ENCODE measurements around the gene SPOPL. TPM values are rescaled to one million over a fixed set of nuclear protein-coding genes. Genes with fewer than 3 reads are reported as not detected.

The SPOPL gene
- total RNA-seq, 1 experiment from 2014 or later = 13.6 TPM

DNA sequence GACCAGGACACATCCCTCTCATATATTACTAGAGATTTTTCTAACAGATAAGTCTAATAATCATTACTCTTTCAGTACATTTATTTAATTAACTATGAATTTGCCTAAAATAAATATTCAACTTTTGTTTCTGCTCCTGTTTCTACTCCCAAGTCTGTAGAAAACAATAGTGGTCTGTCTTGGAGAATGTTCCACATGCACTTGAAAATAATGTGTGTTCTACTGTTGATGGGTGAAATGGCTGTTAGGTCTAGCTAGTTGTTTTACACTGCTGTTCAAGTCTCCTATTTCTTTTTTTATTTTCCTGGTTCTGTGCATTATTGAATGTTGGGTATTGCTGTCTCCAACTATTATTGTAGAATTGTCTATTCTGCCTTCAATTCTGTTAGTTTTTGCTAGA is 47.2 kb downstream of the SPOPL start:
- Mint-ChIP-seq H3K9me3 (peaks cover 9 to 10% of the 10 kb centered on the region in 2 experiments), H3K4me1 (peaks cover 4 to 8% of the 10 kb centered on the region in 2 experiments), H3K27me3 (ENCODE audit: low read depth) (no peaks in the 10 kb centered on the region), H3K36me3 (ENCODE audit: insufficient read depth in 1 of 3, low read depth in 3 of 3) (peaks cover 12 to 24% (median 12%) of the 10 kb centered on the region in 3 experiments), H3K4me3 (no peak overlapping the region), H3K27ac (no peak overlapping the region)
- Histone ChIP-seq H3K9me3 (ENCODE audit: control insufficient read depth, low read depth, low read length) (no peaks in the 10 kb centered on the region), H3K23me2 (ENCODE audit: insufficient read length, low read depth, low read length, poor library complexity, severe bottlenecking) (no peaks in the 10 kb centered on the region), H3K56ac (ENCODE audit: insufficient read length, low read depth, low read length) (no peak overlapping the region), H4K5ac (ENCODE audit: insufficient read length, low read depth, low read length) (no peak overlapping the region), H3K18ac (ENCODE audit: insufficient read length, low read depth, low read length) (no peak overlapping the region), H3K27ac (ENCODE audit: insufficient read length, low read depth, low read length) (no peak overlapping the region), H3K9ac (ENCODE audit: extremely low read depth, insufficient read length, low read length) (no peak overlapping the region), H4K8ac (replicated peaks; ENCODE audit: insufficient read length, low read depth, low read length) (no peak overlapping the region), H3K79me1 (ENCODE audit: insufficient read depth, low read depth, low read length, poor library complexity, severe bottlenecking) (peaks cover 2% of the 10 kb centered on the region), H2AK5ac (ENCODE audit: insufficient read length, low read length) (no peak overlapping the region), H2BK120ac (ENCODE audit: low read depth, low read length, poor library complexity, severe bottlenecking) (no peak overlapping the region), H2AFZ (ENCODE audit: low read length) (no peak overlapping the region), H2BK15ac (ENCODE audit: low read depth, low read length) (no peak overlapping the region), H3K4me2 (ENCODE audit: insufficient read depth, insufficient read length, low read length) (no peak overlapping the region), H3T11ph (ENCODE audit: low read length) (no peak overlapping the region), H3K79me2 (ENCODE audit: insufficient read depth, low read length) (no peaks in the 10 kb centered on the region; the same call in 1 of the 2 replicates), H3K4me1 (ENCODE audit: insufficient read depth, low read length) (no peaks in the 10 kb centered on the region), H3K23ac (ENCODE audit: insufficient read length, low read depth, low read length) (no peak overlapping the region), H3K27me3 (ENCODE audit: insufficient read depth, low read length) (no peaks in the 10 kb centered on the region), H2BK20ac (ENCODE audit: low read depth, low read length, poor library complexity, severe bottlenecking) (no peak overlapping the region), H4K91ac (ENCODE audit: insufficient read length, low read depth, low read length) (no peak overlapping the region), H2BK12ac (ENCODE audit: insufficient read length, low read depth, low read length) (no peak overlapping the region), H4K20me1 (ENCODE audit: control insufficient read depth, insufficient read depth, insufficient read length) (no peaks in the 10 kb centered on the region), H3K14ac (ENCODE audit: insufficient read depth, low read length) (no peak overlapping the region), H2BK5ac (ENCODE audit: insufficient read length, low read length) (no peak overlapping the region), H3K4ac (ENCODE audit: low read depth, low read length) (no peak overlapping the region)
- DNase-seq = no peak
- TF ChIP-seq, protein P1, sequence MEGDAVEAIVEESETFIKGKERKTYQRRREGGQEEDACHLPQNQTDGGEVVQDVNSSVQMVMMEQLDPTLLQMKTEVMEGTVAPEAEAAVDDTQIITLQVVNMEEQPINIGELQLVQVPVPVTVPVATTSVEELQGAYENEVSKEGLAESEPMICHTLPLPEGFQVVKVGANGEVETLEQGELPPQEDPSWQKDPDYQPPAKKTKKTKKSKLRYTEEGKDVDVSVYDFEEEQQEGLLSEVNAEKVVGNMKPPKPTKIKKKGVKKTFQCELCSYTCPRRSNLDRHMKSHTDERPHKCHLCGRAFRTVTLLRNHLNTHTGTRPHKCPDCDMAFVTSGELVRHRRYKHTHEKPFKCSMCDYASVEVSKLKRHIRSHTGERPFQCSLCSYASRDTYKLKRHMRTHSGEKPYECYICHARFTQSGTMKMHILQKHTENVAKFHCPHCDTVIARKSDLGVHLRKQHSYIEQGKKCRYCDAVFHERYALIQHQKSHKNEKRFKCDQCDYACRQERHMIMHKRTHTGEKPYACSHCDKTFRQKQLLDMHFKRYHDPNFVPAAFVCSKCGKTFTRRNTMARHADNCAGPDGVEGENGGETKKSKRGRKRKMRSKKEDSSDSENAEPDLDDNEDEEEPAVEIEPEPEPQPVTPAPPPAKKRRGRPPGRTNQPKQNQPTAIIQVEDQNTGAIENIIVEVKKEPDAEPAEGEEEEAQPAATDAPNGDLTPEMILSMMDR (conservative IDR thresholded peaks at IDR 0.05) = no peak
